ENCODE measurements around the gene EYA2.

EYA2 gene

GRCh38 chr20:46965477-46965876 is 70.8 kb downstream of the EYA2 start:
- Mint-ChIP-seq H3K36me3 (ENCODE audit: low read depth) (no peaks in the 10 kb centered on the region), H3K27me3 (ENCODE audit: low read depth) (no peaks in the 10 kb centered on the region), H3K4me3 (no peak overlapping the region), H3K27ac (no peak overlapping the region), H3K4me1 (peaks cover 48% of the 10 kb centered on the region), H3K9me3 (no peaks in the 10 kb centered on the region)
- no peak for TF ChIP-seq CTCF (IDR thresholded peaks at IDR 0.05; ENCODE audit: unreplicated experiment in 3 of 3)

GRCh38 chr20:46967646-46968045 is 73.0 kb downstream of the EYA2 start:
- H3K27me3 Mint-ChIP-seq (ENCODE audit: low read depth), result no peaks in the 10 kb centered on the region
- peaks cover 66% of the 10 kb centered on the region for H3K4me1 Mint-ChIP-seq
- H3K36me3 Mint-ChIP-seq (ENCODE audit: low read depth), result no peaks in the 10 kb centered on the region
- H3K9me3 Mint-ChIP-seq, result no peaks in the 10 kb centered on the region
- H3K4me3 Mint-ChIP-seq, result no peak overlapping the region
- H3K27ac Mint-ChIP-seq, result no peak overlapping the region
- no peak for TF ChIP-seq CTCF (IDR thresholded peaks at IDR 0.05; ENCODE audit: unreplicated experiment in 3 of 3)

- no peak for TF ChIP-seq CTCF (IDR thresholded peaks at IDR 0.05; ENCODE audit: unreplicated experiment in 3 of 3)
- Mint-ChIP-seq H3K4me3 (no peak overlapping the region), H3K4me1 (peaks cover 58% of the 10 kb centered on the region), H3K36me3 (ENCODE audit: low read depth) (no peaks in the 10 kb centered on the region), H3K27ac (peak overlapping the region in 2 of 3 experiments; percentile 52 to 55), H3K27me3 (ENCODE audit: low read depth) (peaks cover 3% of the 10 kb centered on the region), H3K9me3 (no peaks in the 10 kb centered on the region)
Measured at GRCh38 chr20:46970937-46971630, 76.4 kb downstream of the EYA2 start.

GRCh38 chr20:46973766-46974165 is 79.1 kb downstream of the EYA2 start:
- H3K4me1 Mint-ChIP-seq, result peaks cover 63% of the 10 kb centered on the region

GRCh38 chr20:46974669-46975434 is 80.2 kb downstream of the EYA2 start:
- Mint-ChIP-seq H3K4me3 (no peak overlapping the region), H3K36me3 (ENCODE audit: low read depth) (no peaks in the 10 kb centered on the region), H3K9me3 (no peaks in the 10 kb centered on the region), H3K27me3 (ENCODE audit: low read depth) (peaks cover 21% of the 10 kb centered on the region), H3K4me1 (peaks cover 65% of the 10 kb centered on the region), H3K27ac (no peak overlapping the region)
- no peak for TF ChIP-seq CTCF (IDR thresholded peaks at IDR 0.05; ENCODE audit: unreplicated experiment in 3 of 3)

More at GRCh38 chr20:46973766-46974165, 79.1 kb downstream of the EYA2 start:
- Mint-ChIP-seq H3K27me3 (ENCODE audit: low read depth) (peaks cover 16% of the 10 kb centered on the region), H3K4me3 (no peak overlapping the region), H3K27ac (no peak overlapping the region), H3K36me3 (ENCODE audit: low read depth) (no peaks in the 10 kb centered on the region), H3K9me3 (no peaks in the 10 kb centered on the region)
- TF ChIP-seq CTCF (IDR thresholded peaks at IDR 0.05; ENCODE audit: unreplicated experiment in 3 of 3), result no peak

All from nephron (organoid).